Stimulated activated CD8-positive, alpha-beta memory T cell treated with anti-CD3 and anti-CD28 coated beads, Interleukin-2, amount 100 ng/mL, for 1 hour (primary cell): ENCODE data around the gene SOCS3.
A peak's percentile ranks its signal among the peaks of the same experiment; 100 is the strongest.
"Not testable (repeated sequence)": the region's sequence is repeated elsewhere in the genome, so short reads cannot be mapped to it uniquely, and the experiment has no call there.

Experiments used
- DNase-seq, 2 donors: peaks; one replicate each; pipeline ENCODE4 v3.0.0-alpha.2; 2020; ENCODE audit warnings: low read depth in 2 of 2

The SOCS3 gene

GRCh38 chr17:78329263-78330059 lies 30.4 kb downstream of the SOCS3 start:
- DNase-seq = no peak

- DNase-seq = no peak
Measured at GRCh38 chr17:78327880-78328279, 32.0 kb downstream of the SOCS3 start.

GRCh38 chr17:78325076-78325687 lies 34.7 kb downstream of the SOCS3 start:
- DNase-seq = no peak

DNA sequence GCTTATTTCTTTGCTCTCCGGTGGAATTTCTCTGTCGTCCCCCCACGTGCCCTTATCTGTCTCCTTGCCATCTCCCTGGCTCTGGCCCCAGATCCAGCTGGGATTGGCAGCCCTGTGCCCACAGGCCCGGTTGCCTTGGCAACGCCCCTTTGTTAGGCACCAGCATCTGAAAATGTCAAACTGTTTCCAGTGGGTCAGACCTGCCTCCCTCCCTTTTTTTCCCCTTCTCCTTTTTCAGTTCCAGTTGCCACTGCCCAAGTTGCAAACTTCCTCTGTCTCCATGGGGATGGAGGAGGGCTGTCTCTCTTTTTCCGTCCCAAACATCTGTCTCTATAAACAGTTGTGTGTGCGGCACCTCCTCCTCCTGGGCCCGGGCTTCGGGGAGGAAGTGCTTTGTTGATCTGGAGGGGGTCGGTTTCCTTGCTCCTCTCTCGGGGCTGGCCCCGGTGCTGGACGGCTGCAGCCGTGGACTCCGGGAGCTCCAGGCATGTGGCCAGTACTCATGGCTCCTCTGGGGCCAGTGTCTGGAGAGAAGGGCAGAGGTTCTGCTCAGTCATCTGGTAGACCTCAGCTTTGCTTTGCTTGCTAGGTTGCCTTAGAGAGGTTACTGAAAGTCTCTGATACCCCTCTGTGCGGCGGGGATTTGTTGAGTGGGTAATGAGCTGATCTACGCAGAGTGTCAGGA lies 35.3 kb downstream of the SOCS3 start:
- no peak for DNase-seq

- DNase-seq = no peak
Measured at GRCh38 chr17:78323826-78324390, 36.0 kb downstream of the SOCS3 start.

DNA sequence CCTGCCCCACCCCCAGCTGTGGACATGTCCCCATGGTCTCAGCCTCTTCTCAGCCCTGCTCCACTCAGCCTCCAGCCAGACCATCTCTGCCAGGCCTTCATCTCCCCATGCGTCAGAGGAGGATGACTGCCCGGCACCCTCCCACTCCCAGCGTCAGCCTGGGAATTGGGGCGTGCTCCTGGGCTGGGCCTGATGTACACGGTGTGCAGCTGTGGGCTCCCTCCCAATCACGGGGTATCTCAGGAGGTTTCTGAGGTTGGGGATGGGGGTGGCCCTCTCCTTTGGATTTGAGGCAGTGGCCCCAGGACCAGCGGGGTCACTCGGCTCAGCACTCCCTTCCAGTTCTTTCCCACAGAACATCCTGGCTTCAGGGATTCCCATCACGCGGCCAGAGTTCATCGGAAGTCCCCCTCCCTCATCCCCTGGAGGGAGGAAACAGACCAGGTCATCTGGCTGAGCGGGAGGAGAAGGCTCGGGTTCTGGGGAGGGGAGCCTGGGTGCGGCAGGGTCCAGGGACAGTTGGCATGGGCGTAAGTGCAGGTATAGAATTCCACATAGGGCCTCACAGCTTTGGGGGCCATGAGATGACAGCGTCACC lies 36.9 kb downstream of the SOCS3 start:
- DNase-seq = no peak

GRCh38 chr17:78322327-78322857 lies 37.5 kb downstream of the SOCS3 start:
- no peak for DNase-seq

DNA sequence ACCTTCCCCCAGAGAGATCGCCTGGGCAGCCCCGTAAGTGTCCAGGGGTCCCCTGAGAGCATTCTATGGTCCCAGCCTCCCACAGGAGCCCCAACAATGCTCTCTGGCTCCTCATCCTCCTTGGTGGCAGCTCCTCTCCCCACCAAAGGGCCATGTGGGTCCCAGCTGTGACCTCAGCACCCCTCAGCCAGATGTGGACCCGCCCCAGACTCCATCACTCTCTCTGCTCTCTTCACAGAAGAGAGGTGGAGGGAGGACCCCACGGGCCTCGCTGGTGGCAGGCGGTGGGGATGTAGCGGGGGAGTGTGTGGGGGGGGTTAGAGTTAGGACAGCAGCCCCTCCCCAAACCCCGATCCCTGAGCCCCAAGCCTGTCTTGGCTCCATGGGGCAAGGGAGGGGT lies 41.0 kb downstream of the SOCS3 start:
- no peak for DNase-seq

- DNase-seq = no peak
Measured at GRCh38 chr17:78318407-78318806, 41.5 kb downstream of the SOCS3 start.

GRCh38 chr17:78317794-78318400 lies 42.0 kb downstream of the SOCS3 start:
- DNase-seq = no peak

DNA sequence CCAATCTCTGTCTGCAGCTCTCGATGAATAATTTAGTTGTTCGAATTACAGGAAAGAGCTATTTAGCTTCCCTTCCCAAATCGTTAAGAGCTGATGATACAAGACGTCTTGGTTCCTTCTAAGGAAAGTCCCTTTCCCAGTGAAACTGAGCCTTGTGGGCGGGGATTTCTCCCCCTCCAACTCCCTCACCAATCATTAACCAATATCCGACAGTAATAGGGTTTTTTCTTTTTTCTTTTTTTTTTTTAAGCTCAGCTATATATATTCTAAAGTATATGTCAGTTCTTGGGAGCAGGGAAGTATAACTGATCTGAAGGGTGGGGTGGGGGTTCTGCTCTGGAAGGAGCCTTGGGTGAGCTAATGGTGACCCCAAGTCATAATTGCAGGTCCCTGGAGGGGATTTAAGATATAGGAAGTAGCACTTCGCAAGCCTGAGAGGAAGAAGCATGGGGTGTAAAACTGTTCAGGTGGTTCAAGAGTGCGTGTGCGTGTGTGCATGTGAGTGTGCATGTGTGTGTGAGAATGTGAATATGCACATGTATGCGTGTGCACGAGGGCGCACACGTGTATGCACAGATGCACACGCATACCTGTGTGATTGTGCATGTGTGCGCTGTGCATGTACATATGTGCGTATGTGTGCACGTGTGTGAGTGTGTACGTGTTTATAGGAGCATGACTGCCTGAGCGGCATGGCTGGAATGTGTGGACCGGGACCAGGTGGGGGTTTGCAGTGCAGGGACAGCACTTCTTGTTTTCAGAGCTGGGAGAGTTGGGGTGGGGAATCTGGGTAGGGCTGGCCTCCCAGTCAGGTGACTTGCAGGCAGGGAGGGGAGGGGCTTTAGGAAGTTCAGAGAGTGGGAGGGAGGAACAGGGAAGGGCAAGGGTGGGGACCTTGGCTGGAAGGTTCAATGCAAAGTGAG lies 42.7 kb downstream of the SOCS3 start:
- no peak for DNase-seq

GRCh38 chr17:78316115-78316866 lies 43.6 kb downstream of the SOCS3 start:
- no peak for DNase-seq

- peak in 1 of 2 donors; percentile 28 for DNase-seq
Measured at GRCh38 chr17:78315355-78316114, 44.3 kb downstream of the SOCS3 start.

GRCh38 chr17:78314683-78315354 lies 45.1 kb downstream of the SOCS3 start:
- no peak for DNase-seq

DNA sequence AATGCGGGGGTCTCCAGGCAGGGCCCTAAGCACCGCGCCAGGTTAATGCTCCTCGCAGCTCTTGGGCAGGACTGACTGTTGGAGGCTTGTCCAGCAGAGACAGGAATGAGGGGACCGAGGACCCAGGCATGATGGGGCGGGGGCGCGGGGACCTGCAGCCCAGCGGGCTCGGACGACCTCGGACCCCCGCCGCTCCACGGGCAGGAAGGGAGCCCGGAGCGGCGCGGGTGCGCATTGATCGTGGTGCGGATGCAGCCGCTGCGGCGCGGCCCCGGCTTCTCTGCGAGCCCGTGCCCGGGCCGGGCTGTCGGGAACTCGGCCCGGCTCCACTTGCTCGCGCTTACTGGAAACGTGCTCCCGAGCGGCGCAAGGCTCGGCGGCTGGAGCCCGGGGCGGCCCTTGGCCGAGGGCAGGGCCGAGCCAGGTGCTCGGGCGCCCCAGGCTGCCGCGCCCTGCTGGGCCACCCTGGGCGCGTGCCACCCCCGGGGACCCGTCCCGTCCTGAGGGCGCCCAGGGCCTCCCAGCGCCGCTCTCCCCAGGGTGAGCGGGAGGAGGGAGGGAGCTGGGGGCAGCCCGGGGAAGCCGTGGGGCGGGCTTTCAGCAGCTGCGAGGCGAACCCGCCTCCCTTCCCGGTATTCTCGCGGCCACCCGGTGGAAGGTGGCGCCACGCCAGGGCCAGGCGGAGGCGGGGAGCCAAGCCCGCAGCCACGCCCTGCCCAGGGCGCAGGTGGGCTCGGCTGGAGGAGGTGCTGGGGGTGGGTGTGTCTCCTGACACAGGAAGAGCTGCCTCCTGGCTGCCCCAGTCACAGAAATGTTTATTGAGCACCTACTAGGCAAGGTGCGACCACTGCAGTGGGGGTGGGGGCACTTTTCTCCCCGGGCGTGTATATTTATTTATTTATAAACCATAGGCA lies 45.9 kb downstream of the SOCS3 start:
- DNase-seq = peak; percentile 31 to 53

DNA sequence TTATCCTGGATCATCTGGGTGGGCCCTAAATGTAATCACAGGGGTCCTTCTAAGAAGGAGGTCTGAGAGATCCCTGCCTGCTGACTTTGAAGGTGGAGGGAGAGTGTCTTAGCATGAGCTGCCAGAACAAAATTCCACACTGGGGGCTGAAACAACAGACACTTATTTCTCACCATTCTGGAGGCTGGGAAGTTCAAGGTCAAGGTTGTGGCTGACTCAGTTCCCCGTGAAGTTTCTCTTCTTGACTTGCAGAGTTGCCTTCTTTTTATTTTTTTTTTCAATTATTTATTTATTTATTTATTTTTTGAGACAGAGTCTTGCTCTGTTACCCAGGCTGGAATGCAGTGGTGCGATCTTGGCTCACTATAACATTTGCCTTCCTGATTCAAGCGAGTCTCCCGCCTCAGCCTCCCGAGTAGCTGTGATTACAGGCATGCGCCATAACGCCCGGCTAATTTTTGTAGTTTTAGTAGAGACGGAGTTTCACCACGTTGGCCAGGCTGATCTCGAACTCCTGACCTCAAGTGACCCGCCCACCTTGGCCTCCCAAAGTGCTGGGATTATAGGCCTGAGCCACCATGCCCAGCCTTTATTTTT lies 50.1 kb downstream of the SOCS3 start:
- not testable (repeated sequence) for DNase-seq
